Ammon's horn (tissue), 1 donor: ENCODE data around the gene PLD6.
"Not testable (repeated sequence)": the region's sequence is repeated elsewhere in the genome, so short reads cannot be mapped to it uniquely, and the experiment has no call there.

Source experiments
- DNase-seq: peaks from one replicate; pipeline ENCODE4 v3.0.0-alpha.2; 2016; ENCODE audit warnings: low spot score

The PLD6 gene, protein sequence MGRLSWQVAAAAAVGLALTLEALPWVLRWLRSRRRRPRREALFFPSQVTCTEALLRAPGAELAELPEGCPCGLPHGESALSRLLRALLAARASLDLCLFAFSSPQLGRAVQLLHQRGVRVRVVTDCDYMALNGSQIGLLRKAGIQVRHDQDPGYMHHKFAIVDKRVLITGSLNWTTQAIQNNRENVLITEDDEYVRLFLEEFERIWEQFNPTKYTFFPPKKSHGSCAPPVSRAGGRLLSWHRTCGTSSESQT

DNA sequence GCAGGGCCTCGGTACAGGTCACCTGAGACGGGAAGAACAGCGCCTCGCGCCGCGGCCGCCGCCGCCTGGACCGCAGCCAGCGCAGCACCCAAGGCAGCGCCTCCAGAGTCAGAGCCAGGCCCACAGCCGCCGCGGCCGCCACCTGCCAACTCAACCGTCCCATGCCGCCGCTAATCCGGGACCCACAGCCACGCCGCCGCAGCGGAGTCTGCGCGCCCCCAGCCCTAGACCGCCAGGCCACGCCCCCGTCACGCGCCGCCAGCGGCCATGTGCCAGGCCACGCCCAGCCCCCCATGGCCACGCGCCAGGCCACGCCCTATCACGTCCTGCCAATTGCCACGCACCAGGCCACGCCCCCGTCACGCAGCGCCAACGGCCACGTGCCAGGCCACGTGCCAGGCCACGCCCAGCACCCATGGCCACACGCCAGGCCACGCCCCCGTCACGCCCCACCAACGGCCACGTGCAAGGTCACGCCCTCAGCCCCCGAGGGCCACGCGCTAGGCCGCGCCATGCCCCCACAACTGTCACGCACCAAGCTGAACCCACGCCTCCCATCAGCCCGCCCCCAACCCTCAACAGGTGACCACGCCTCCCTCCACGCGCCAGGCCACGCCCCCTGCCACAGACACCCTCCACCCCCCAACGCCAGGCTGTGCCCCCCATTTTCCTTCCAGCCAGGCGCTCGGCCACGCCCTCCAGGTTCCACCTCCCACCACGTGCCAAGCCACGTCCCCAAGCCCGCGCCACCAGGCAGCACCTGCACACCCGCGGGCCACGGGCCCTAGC is at the start of gene PLD6:
Gene PLD6, minus strand, starts transcription at position 210 of the 789 bp plus-strand sequence. Its CDS starts 47 bp downstream, at position 163.
- DNase-seq = peak; percentile 67

DNA sequence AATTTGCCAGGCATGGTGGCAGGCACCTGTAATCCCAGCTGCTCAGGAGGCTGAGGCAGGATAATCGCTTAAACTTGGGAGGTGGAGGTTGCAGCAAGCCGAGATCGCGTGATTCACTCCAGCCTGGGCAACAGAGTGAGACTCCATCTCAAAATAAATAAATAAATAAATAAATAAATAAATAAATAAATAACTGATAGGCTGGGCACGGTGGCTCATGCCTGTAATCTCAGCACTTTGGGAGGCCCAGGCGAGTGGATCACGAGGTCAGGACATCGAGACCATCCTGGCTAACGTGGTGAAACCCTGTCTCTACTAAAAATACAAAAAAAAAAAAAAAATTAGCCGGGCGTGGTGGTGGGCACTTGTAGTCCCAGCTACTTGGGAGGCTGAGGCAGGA is 49.6 kb upstream of the PLD6 start:
- not testable (repeated sequence) for DNase-seq

DNA sequence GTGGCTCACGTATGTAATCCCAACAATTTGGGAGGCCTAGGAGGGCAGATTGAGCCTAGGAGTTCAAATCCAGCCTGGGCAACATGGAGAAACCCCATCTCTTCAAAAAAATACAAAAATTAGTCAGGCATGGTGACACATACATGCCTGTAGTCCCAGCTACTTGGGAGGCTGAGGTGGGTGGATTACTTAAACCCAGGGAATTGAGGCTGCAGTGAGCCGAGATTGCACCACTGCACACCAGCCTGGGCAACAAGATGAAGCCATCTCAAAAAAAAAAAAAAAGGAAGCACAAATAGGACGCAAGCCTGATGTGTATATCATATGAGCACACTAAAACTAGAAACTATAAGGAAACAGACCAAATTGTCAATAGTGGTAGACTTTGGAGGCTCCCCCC is 47.9 kb upstream of the PLD6 start:
- no peak for DNase-seq

DNA sequence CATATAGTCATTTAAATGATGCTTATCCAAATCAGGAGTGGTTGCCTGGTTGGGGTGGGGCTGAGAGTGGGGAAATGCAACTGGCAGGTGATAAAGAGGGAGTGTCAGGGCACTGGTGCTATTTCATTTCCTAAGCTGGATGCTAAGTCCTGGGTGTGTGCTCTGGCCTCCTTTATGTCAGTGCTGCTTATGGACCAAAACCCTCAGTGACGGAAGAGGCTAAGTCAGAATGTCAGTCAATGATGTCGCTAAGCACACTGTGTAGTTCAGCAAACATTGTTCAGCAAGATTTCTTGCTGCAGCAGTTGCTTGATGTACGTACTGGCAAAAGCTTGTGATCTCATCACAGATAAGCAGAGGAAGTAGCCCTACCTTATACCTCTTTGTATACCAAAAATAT is 47.3 kb upstream of the PLD6 start:
- no peak for DNase-seq

DNA sequence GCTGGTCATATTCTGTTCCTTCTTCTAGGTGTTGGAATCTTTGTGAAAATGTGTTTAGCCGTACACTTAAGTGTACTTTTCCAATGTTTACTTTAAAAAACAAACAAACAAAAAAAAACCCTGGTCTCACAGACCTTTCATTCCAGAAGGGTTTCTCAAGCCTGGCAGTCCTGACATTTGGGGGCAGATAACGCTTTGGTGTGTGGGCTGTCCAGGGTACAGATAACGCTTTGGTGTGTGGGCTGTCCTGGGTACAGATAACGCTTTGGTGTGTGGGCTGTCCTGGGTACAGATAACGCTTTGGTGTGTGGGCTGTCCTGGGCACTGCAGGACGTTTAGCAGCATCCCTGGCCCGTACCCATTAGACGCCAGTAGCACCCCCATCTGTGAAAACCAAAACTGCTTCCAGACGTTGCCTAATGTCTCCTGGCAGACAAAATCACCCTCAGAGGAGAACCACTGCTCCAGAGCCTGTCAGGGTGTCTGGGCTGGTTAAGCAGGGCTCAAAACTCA is 46.1 kb upstream of the PLD6 start:
- DNase-seq = no peak

DNA sequence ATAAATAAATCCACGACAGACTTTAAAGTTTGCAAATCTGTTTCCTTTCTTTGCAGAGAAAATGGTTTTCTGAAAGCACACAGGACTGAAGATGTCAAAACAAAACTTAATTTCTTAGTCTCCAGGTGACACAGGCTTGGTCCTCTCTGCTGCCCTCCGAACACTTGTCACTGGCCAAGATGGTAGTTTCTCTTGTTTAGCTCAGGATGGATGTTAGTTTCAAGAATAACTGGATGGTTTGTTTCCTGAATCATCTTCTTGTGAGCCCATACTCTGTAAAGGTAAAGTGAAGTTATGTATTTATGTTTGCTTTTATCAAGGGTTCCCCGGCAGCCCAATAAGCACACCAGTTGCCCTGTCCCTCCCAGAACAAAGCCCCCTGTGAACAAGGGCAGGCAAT is 40.7 kb upstream of the PLD6 start:
- DNase-seq = no peak

DNA sequence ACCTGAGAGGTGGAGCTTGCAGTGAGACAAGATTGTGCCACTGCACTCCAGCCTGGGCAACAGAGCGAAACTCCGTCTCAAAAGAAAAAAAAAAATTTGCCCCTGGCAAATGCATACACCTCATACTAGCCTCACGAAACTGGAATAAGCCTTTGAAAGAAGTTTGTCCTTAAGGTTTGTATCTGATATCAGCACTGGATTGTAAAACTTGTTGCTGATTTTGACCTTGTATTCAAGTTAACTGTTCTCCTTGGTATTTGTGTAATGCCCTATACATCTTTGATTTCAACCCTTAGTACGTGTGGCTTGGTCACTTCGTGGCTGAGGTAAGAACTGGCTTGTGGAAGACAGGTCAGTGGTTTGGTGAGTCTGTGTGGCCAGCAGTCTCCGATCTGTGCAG is 37.0 kb upstream of the PLD6 start:
- DNase-seq = no peak

DNA sequence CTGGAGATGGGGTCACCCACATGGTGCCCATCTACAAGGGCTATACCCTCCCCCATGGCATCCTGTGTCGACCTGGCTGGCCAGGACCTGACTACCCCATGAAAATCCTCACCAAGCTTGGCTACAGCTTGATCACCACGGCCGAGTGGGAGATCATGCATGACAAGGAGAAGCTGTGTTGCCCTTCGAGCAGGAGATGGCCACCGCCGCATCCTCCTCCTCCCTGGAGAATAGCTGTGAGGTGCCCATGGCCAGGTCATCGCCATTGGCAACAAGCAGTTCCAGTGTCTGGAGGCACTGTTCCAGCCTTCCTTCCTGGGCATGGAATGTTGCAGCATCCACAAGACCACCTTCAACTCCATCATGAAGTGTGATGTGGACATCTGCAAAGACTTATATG is 36.1 kb upstream of the PLD6 start:
- DNase-seq = no peak

DNA sequence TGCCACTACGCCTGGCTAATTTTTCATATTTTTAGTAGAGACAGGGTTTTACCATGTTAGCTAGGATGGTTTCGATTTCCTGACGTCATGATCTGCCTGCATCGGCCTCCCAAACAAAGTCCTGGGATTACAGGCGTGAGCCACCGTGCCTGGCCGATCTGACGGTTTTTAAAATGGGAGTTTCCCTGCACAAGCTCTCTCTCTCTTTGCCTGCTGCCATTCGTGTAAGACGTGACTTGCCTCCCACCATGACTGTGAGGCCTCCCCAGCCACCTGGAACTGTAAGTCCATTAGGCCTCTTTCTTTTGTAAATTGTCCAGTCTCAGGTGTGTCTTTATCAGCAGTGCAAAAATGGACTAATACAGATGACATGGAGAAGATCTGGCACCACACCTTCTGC is 35.5 kb upstream of the PLD6 start:
- no peak for DNase-seq

DNA sequence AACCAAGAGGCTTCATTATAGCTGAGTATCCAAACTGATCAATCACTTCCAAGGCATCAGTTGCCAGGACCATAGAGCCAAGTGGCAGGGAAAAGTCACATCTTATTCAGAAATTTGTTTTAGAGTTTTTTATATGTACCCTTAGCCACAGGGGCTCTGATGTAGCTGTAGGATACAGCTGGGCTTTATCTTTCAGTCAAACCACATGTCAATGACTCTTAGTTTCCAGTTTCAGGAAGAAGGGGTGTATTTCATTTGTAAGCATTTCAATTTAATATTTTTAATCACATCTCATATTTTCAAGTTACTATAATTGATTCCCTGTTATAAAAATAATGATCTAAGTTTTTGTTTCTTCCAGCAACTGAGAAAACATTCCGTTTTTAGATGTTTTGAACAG is 33.7 kb upstream of the PLD6 start:
- DNase-seq = no peak

DNA sequence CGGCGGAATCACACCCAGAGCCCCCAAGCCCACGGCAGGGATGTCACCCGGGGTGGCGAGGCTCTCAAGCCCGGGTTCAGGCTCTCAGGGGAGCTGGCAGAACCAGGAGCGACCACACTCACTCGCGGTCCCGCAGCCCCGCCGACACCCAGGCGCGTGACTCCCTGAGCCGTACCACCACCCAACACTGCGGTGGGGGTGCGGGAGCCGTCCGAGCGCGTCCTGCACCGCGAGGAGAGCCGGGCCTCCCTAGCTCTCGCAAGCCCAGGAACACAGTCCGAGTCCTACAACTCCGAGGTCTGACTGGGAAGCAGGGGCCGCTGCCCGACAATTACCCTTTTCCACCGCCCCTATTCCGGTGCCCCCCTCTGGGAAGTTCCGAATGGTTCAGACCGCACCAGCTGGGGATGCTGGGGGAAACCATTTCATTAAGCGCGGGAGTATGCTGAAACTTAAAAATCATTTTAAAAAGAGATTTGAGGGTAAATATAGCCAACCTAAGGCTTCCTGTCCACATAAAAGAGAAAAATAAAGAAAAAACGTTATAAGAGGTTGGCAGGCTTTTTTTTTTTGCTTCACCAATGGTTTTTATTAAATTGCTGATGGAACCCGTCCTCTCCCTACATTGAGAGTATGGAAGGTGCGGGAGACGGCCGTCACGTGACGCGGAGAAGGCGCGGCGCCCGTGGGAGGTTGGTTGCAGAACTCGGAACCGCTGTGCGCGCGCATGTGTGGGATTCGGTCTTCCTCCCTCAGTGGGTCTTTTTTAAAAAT is 31.1 kb upstream of the PLD6 start, which contains the start of gene FLCN:
Gene FLCN, minus strand, starts transcription at position 143 of the 774 bp plus-strand sequence. CDS start 9,031 bp downstream, outside the sequence.
- DNase-seq = peak; percentile 95

DNA sequence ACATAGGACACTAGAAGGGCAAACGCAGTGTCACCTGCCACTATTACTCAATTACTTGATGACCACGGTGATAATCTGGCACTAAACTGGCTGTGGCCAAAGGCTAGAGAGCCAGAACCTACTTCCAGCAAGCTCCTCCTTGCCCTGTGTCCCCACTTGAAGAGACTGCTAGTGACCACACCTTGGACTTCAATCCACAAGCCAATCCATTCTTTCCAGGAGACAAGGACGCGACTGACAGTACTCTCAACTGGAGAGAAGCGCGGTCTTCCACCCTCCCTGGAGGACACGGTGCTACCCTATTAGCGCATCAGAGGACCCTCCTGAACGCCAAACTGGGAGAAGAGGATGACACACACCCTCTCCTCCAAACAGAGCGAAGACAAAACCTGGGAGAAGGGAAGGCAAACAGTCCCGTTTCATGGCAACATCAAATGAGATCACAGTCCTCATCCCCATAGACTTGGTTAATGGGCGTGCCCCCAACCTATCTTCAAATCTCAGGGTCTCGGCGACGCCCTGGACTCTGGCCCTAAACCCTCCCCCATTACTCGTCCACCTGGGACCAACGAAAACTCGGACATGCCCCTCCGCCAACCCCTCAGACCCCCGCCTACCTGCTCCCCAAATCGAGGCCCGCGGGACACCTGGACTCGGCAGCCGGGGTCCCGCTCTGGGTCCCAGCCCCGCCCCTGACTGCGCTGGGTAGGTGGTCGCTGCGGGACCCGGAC is 30.3 kb upstream of the PLD6 start:
- DNase-seq = peak; percentile 35

DNA sequence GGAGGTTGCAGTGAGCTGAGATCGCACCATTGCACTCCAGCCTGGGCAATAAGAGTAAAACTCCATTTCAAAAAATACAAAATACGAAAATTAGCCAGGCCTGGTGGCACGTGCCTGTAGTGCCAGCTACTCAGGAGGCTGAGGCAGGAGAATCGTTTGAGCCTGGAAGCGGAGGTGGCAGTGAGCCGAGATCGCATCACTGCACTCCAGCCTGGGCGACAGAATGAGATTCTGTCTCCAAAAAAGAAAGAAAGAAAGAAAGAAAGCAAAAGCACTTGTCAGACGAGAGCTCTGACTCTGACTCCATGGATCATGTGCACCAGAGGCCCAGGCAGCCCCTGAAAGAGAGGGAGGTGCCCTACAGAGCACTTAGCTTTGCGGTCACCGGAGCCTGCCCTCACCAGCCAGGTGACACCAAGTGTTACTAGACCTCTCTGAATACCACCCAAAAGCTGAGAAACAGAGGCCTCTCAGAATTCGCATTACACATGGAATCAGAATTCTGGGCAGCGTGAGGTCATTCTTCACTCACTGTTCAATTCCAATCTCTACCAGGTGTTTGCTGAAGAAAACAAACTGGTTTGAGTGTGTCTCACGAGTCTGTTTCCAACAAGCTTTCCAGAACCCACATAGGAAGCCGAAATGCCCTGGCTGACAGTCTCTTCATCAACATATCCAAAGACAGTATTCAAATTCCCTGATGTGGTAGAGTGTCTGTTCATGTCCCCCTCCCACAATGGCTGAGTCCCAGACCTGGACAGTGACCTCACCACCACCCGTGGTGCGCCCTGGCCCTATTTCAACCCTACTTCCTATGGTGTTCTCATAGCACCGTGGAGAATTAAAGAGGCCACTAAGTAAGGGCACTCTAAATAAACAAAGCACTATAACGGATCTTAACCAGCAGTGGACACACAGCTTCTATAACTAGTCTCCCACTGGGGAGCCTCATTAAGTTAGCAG is 29.4 kb upstream of the PLD6 start:
- DNase-seq = peak; percentile 41

DNA sequence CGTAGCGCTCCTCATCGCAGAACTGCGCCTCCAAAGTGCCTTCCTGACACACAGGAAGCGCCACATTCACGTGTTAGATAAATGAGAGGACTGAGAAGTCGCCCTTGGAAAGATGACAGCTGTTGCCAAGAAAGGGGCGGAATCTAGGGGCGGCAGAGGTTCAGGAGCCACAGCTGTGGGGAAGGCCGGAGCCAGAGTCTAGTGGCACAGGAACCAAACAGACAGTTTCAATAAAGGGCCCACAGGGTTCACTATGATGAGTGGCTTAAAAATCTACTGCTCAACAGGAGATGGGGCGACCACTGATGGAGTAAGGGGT is 26.1 kb upstream of the PLD6 start:
- DNase-seq = no peak

DNA sequence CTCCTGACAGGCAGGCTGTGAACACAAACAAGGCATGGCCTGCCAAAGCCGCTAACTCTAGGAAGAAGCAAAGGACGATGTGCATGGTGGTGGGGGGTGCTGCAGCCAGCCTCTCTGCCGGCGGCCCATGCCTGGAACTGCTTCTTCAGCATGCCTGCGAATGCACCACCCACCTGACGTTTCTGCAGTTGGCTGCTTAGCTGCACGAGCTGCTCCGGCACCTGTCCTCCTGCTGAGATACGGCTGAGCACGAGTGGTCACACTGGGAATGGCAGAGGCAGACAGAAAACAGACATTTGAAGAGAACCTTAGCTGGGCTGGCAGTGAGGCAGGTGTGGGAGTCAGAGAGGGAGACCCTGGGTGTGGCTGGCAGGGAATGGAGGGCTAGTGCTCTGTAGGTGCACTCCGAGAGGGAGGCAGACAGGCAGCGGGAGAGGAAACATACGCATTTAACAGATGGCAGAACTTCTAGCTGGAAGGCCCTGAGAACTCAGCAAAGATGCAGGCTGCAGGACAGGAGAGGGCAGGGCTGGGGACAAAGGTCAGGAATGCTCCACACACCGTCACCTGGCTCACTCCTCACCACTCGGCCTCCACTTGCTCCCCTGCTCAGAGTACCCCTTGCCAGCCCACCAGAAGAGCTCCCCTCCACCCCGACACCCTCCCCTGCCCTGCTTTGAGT is 25.6 kb upstream of the PLD6 start:
- no peak for DNase-seq

DNA sequence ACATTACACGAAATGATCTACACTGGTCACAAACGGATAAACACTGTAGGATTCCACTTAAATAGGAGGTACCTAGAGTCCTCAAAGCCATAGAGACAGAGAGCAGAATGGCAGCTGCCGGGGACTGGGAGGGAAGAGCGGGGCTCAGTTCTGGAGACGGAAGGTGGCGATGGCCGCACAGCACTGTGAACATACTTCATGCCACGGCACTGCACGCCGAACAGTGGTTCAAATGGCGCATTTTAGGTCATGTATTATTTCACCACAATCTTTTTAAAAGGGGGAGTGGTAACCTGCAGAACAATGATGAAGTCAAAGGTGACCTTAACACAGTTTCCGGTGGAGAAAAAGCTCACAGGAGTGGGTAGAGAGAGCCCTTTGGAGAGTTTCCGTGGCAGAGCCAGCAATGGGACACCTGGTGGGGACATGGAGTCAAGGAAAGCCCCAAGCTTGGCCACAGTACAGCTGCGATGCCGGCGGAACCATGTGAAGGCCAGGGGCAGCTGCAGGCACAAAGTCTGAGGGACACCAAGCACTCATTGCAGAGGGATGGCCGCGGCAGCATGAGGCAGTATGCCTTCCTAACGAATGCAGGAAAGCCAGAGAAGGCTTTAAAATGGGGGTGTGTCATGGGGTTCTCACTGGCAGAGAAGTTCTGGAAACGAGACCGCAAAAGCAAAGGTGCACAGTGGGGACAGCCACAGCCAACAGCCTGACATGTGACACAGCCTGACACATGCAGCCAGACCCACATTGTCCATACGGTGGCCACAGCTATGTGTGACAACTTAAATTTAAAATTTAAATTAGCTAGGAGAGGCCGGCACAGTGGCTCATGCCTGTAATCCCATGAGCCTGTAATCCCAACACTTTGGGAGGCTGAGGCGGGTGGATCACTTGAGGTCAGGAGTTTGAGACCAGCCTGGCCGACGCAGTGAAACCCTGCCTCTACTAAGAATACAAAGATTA is 23.6 kb upstream of the PLD6 start:
- no peak for DNase-seq

DNA sequence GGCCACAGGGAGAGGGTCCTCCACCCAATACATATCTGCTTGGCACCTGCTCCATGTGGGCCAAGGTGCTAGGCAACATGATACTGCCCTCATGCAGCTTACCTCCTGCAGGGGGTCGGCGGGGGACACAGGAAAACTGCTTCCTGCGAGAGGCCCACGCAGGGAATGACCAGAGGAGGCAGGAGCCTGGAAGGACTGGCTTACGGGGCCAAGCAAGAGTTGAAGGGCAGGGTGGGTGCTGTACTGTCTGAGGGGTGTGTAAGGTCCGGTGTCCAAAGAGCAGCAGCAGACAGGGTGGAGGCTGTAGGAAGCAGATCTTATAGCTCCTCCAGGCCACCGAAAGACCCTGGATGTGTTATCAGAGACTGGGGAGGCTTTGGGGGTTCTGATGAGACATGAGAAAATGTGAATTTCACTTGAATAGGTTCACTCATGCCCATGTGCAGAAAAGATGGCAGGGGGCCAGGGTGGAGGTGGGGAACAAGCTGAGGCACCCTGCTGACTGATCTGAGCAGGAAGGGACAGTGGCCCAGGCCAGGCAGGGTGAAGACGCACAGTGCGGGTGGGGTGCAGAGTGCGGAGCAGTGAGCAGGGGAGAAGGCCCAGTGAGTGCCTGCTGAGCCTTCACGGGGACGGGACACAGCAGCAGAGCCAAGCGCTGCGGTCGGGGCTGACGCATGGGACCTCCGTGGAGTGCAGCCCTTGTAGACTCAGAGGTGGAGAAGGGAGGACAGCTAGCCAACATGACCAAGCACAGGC is 22.6 kb upstream of the PLD6 start:
- DNase-seq = no peak
